OCI-LY3 (cell line): ENCODE data around the gene TSPAN15.

Experiments
- EZH2phosphoT487 ChIP-seq: fragments of 200-600 bp; shearing (Covaris generic); IDR thresholded peaks from 2 replicates; pipeline ENCODE4 v1.6.1; 2018; ENCODE audit warnings: antibody characterized with exemption, mixed run types, low read depth
- TF ChIP-seq, protein P1 (sequence below): fragments of 200-600, 300-600 bp; sonication (generic); IDR thresholded peaks from 2 replicates; pipeline ENCODE4 v1.5.1; 2014; ENCODE audit warnings: antibody characterized with exemption, low read length, low read depth

GRCh38 chr10:69474742-69475432, 23.6 kb downstream of the TSPAN15 start:
- TF ChIP-seq, protein P1, sequence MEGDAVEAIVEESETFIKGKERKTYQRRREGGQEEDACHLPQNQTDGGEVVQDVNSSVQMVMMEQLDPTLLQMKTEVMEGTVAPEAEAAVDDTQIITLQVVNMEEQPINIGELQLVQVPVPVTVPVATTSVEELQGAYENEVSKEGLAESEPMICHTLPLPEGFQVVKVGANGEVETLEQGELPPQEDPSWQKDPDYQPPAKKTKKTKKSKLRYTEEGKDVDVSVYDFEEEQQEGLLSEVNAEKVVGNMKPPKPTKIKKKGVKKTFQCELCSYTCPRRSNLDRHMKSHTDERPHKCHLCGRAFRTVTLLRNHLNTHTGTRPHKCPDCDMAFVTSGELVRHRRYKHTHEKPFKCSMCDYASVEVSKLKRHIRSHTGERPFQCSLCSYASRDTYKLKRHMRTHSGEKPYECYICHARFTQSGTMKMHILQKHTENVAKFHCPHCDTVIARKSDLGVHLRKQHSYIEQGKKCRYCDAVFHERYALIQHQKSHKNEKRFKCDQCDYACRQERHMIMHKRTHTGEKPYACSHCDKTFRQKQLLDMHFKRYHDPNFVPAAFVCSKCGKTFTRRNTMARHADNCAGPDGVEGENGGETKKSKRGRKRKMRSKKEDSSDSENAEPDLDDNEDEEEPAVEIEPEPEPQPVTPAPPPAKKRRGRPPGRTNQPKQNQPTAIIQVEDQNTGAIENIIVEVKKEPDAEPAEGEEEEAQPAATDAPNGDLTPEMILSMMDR, result no peak
- no peak for TF ChIP-seq EZH2phosphoT487
